GM12878 (cell line): ENCODE measurements around the gene PDPK1.

Experiments used
- ATF7 ChIP-seq: fragments of 450-650 bp; IDR thresholded peaks from 2 replicates; pipeline ENCODE4 v1.6.1; 2016; ENCODE audit warnings: low read depth, mild to moderate bottlenecking
- CTCF ChIP-seq, 3 experiments: IDR thresholded peaks in 2 of 3; conservative IDR thresholded peaks in 1 of 3; 2 replicates each; pipeline ENCODE4 v1.5.1; 2011; ENCODE audit warnings: low read depth in 3 of 3, low read length in 3 of 3, mild to moderate bottlenecking in 3 of 3, control low read depth in 2 of 3, moderate library complexity in 2 of 3, inconsistent platforms in 1 of 3, mixed read lengths in 1 of 3; ENCODE audit not compliant: control insufficient read depth in 2 of 3, insufficient read depth in 1 of 3; ENCODE audit errors: extremely low read depth in 1 of 3
- DPF2 ChIP-seq: fragments of 450-650 bp; IDR thresholded peaks from 2 replicates; pipeline ENCODE4 v1.6.1; 2017; ENCODE audit warnings: mild to moderate bottlenecking
- PML ChIP-seq: IDR thresholded peaks from 2 replicates; pipeline ENCODE4 v1.6.1; 2012; ENCODE audit warnings: low read length, inconsistent platforms
- ZBTB4 ChIP-seq: fragments of 450-650 bp; formaldehyde crosslinking; IDR thresholded peaks from 2 replicates; pipeline ENCODE4 v1.4.0; 2022; ENCODE audit warnings: mild to moderate bottlenecking, moderate library complexity

DNA sequence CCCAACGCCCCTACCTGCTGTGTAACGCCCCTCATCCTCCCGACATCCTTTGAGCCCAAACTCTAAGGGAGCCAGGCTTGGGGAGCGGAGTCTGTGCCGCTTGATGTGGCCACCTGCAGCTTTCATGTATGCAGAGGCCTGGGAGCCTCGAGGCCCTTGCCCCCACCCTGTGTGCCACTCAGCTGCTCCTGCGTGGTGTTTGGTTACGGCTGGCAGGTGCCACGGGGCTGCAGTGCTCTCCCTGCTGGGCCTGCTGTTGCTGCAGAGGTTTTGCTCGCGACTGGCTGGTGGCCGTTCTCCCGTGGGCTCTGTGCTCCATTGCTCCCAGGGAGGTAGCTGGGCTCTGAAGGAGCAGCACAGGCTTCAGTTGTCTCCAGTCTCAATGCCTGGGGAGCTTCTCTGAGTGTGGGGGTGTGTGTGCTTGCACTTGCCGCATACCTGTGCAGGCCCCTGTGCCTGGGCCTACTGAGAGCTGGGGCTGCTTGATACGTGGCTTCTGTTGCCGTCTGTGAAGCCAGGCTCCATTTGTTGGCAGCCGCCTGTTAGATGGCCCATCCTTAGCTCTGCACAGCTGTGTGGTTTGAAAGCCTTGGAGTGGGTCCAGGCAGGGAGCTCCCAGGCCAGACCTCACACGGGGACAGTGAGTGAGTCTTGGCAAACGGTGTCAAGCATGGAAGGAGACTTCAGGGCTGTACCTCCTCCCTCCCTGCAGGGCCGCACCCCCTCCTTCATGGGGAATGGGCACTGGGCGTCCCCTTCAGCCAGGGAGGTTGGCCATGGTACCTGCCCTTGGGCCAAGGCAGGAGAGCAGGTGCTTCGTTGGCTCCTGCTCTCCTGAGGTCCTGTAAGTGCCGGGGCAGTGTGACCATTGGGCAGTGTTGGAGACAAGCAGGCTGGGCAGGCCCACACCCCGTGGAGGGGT is 47.2 kb downstream of the PDPK1 start:
- no peak for TF ChIP-seq ZBTB4
- TF ChIP-seq CTCF (IDR thresholded peaks at IDR 0.05 in 2 of 3, conservative IDR thresholded peaks at IDR 0.05 in 1 of 3; ENCODE audit: control insufficient read depth in 2 of 3, extremely low read depth in 1 of 3, insufficient read depth in 1 of 3, low read depth in 3 of 3, low read length in 3 of 3): no peak
- no peak for TF ChIP-seq PML
- TF ChIP-seq DPF2: no peak
- no peak for TF ChIP-seq ATF7
